Measurements from ENCODE around the gene REEP1. TPM values are rescaled to one million over a fixed set of nuclear protein-coding genes. Genes with fewer than 3 reads are reported as not detected.

The REEP1 gene
- total and polyA plus RNA-seq, 2 donors, result 0.38 to 1.3 TPM

- Histone ChIP-seq H3K27ac (ENCODE audit: low read depth in 1 of 2, low read length in 1 of 2) (no peak overlapping the region), H3K4me3 (ENCODE audit: low read length in 2 of 2) (no peak overlapping the region), H3K27me3 (ENCODE audit: control insufficient read depth in 2 of 2, insufficient read depth in 1 of 2, low read length in 1 of 2) (peaks cover 0 to 11% of the 10 kb centered on the region in 2 donors), H3K36me3 (ENCODE audit: control insufficient read depth in 2 of 2, insufficient read depth in 2 of 2, low read length in 1 of 2) (no peaks in the 10 kb centered on the region), H3K4me1 (ENCODE audit: control insufficient read depth in 2 of 2, insufficient read depth in 2 of 2, low read length in 2 of 2) (no peaks in the 10 kb centered on the region), H3K9me3 (ENCODE audit: control insufficient read depth in 2 of 2, insufficient read depth in 1 of 2, low read length in 1 of 2) (no peaks in the 10 kb centered on the region)
- no peak for DNase-seq (ENCODE audit: low read depth in 6 of 9, low spot score in 9 of 9)
- whole genome bisulfite sequencing, result 85% methylated on average over 3 of the region's 3 CpGs
Measured at GRCh38 chr2:86293612-86294011, 43.8 kb downstream of the REEP1 start.

DNA sequence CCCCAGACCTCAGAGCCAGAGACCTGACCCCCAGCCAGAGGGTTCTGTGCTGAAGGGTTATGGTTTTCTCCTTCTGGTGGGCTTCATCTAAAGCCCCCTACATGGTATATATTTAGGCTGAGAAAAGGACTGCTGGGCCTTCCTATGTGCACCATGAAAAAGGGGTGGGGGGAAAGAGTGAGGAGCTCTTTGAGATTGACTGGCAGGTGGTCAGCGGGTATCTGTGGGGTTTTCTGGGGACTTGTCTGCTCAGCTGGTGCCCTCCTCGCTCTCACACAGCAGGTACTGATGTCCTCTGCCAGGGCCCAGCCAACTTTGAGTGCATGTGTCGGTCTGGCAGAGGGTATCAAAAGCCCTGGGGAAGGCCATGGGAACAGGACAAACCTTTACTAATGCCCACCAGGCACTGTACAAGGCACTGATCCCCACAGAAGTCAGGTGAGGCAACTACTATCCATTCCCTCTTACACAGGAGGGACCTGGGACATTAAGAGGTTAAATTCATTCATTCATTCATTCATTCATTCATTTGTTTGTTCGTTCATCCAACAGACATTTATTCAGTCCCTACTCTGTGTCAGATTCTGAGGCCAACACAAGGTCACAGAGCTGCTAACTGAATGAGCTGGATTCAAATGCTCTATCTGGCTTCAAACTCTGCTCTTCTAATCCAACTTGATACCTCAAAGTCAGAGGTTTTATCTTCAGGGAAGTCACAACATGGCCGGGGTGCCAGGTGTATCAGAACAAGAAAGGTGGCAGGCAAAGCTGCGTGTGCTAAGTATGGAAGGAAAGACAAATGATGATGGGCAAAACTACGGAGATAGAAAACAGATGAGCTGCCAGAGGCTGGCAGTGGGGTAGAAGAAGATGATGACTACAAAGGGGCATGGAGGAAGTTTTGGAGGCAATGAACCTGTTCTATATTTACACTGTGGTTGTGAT lies 44.6 kb downstream of the REEP1 start:
- Histone ChIP-seq H3K4me1 (ENCODE audit: control insufficient read depth in 2 of 2, insufficient read depth in 2 of 2, low read length in 2 of 2) (no peaks in the 10 kb centered on the region), H3K9me3 (ENCODE audit: control insufficient read depth in 2 of 2, insufficient read depth in 1 of 2, low read length in 1 of 2) (no peaks in the 10 kb centered on the region), H3K27me3 (ENCODE audit: control insufficient read depth in 2 of 2, insufficient read depth in 1 of 2, low read length in 1 of 2) (peaks cover 0 to 8% of the 10 kb centered on the region in 2 donors), H3K36me3 (ENCODE audit: control insufficient read depth in 2 of 2, insufficient read depth in 2 of 2, low read length in 1 of 2) (no peaks in the 10 kb centered on the region), H3K27ac (ENCODE audit: low read depth in 1 of 2, low read length in 1 of 2) (no peak overlapping the region), H3K4me3 (ENCODE audit: low read length in 2 of 2) (no peak overlapping the region)
- no peak for DNase-seq (ENCODE audit: low read depth in 6 of 9, low spot score in 9 of 9)
- 93% methylated on average over 7 of the region's 7 CpGs for WGBS

- Histone ChIP-seq H3K27ac (ENCODE audit: low read depth in 1 of 2, low read length in 1 of 2) (no peak overlapping the region), H3K9me3 (ENCODE audit: control insufficient read depth in 2 of 2, insufficient read depth in 1 of 2, low read length in 1 of 2) (no peaks in the 10 kb centered on the region), H3K27me3 (ENCODE audit: control insufficient read depth in 2 of 2, insufficient read depth in 1 of 2, low read length in 1 of 2) (peaks cover 0 to 11% of the 10 kb centered on the region in 2 donors), H3K36me3 (ENCODE audit: control insufficient read depth in 2 of 2, insufficient read depth in 2 of 2, low read length in 1 of 2) (no peaks in the 10 kb centered on the region), H3K4me3 (ENCODE audit: low read length in 2 of 2) (no peak overlapping the region), H3K4me1 (ENCODE audit: control insufficient read depth in 2 of 2, insufficient read depth in 2 of 2, low read length in 2 of 2) (no peaks in the 10 kb centered on the region)
- DNase-seq (ENCODE audit: low read depth in 6 of 9, low spot score in 9 of 9), result no peak
- WGBS, result 91% methylated on average over 4 of the region's 4 CpGs
Measured at GRCh38 chr2:86291328-86291662, 46.1 kb downstream of the REEP1 start.

DNA sequence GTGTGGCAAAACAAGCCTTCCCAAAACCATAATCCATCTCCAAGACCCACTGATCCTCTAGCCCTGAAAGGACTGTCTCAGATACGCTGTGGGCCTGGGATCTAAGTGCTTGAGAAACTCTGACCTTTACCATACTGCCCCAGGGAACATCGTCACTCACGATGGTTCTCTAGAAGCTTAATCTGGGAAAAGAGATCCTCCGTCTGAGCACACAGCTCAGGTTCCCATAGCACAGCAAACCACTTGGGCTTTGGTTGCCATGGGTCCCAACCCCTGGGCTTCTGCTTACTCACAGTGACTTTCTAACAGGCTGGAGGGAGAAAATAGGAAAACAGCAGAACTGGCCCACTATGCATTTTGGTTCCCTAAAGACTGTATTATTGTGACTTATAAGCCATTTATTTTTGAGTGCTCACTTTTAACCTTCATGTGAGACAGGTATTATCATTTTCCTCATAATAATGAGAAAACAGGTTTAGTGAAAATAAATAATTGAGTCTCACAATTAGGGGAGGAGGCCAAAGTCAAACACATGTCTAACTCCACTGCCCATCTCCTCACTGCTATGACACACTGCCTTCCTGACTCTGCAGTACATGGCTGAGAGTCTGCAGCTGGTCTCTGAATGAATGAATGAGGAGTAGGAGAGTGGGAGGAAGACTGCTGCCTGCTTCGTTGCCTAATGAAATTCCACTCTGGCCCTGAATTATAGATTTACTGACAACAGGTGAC lies 46.7 kb downstream of the REEP1 start:
- WGBS, result 93% methylated on average over 5 of the region's 5 CpGs

GRCh38 chr2:86286516-86286915 lies 50.9 kb downstream of the REEP1 start:
- DNase-seq (ENCODE audit: low read depth in 6 of 9, low spot score in 9 of 9), result no peak
- WGBS, result 77% methylated on average over 3 of the region's 3 CpGs
- no peaks in the 10 kb centered on the region for H3K4me1 ChIP-seq (ENCODE audit: control insufficient read depth in 2 of 2, insufficient read depth in 2 of 2, low read length in 2 of 2)

More for the DNA sequence above, 46.7 kb downstream of the REEP1 start:
- Histone ChIP-seq H3K9me3 (ENCODE audit: control insufficient read depth in 2 of 2, insufficient read depth in 1 of 2, low read length in 1 of 2) (no peaks in the 10 kb centered on the region), H3K36me3 (ENCODE audit: control insufficient read depth in 2 of 2, insufficient read depth in 2 of 2, low read length in 1 of 2) (no peaks in the 10 kb centered on the region), H3K27ac (ENCODE audit: low read depth in 1 of 2, low read length in 1 of 2) (no peak overlapping the region), H3K4me1 (ENCODE audit: control insufficient read depth in 2 of 2, insufficient read depth in 2 of 2, low read length in 2 of 2) (no peaks in the 10 kb centered on the region), H3K27me3 (ENCODE audit: control insufficient read depth in 2 of 2, insufficient read depth in 1 of 2, low read length in 1 of 2) (peaks cover 0 to 15% of the 10 kb centered on the region in 2 donors), H3K4me3 (ENCODE audit: low read length in 2 of 2) (no peak overlapping the region)
- no peak for DNase-seq (ENCODE audit: low read depth in 6 of 9, low spot score in 9 of 9)

GRCh38 chr2:86285981-86286380 lies 51.4 kb downstream of the REEP1 start:
- WGBS, result 94% methylated on average over 7 of the region's 7 CpGs
- Histone ChIP-seq H3K36me3 (ENCODE audit: control insufficient read depth in 2 of 2, insufficient read depth in 2 of 2, low read length in 1 of 2) (no peaks in the 10 kb centered on the region), H3K4me1 (ENCODE audit: control insufficient read depth in 2 of 2, insufficient read depth in 2 of 2, low read length in 2 of 2) (no peaks in the 10 kb centered on the region), H3K27ac (ENCODE audit: low read depth in 1 of 2, low read length in 1 of 2) (no peak overlapping the region), H3K9me3 (ENCODE audit: control insufficient read depth in 2 of 2, insufficient read depth in 1 of 2, low read length in 1 of 2) (no peaks in the 10 kb centered on the region), H3K27me3 (ENCODE audit: control insufficient read depth in 2 of 2, insufficient read depth in 1 of 2, low read length in 1 of 2) (peaks cover 0 to 21% of the 10 kb centered on the region in 2 donors), H3K4me3 (ENCODE audit: low read length in 2 of 2) (no peak overlapping the region)
- no peak for DNase-seq (ENCODE audit: low read depth in 6 of 9, low spot score in 9 of 9)

More at GRCh38 chr2:86286516-86286915, 50.9 kb downstream of the REEP1 start:
- no peak overlapping the region for H3K4me3 ChIP-seq (ENCODE audit: low read length in 2 of 2)
- H3K27me3 ChIP-seq (ENCODE audit: control insufficient read depth in 2 of 2, insufficient read depth in 1 of 2, low read length in 1 of 2), result peaks cover 0 to 21% of the 10 kb centered on the region in 2 donors
- H3K27ac ChIP-seq (ENCODE audit: low read depth in 1 of 2, low read length in 1 of 2), result no peak overlapping the region
- H3K9me3 ChIP-seq (ENCODE audit: control insufficient read depth in 2 of 2, insufficient read depth in 1 of 2, low read length in 1 of 2), result no peaks in the 10 kb centered on the region
- no peaks in the 10 kb centered on the region for H3K36me3 ChIP-seq (ENCODE audit: control insufficient read depth in 2 of 2, insufficient read depth in 2 of 2, low read length in 1 of 2)

DNA sequence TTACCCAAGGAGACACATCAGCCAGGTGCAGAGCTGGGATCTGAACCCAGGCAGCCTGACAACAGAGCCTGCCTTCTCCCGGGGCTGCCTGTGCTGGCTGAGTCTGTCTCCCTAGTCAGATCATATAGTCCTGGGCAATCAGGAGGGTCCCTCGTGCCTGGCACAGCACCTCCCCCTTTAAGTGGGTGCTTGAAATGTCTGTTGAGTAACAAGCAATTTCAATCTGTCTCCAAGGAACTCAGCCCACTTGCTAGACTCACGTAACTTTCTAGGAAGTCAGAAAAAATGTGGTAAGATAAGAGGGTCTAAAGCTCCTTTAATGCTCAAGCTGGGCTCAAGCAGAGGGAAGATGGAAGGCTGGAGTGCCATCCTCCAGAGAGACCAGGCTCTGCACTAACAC lies 51.9 kb downstream of the REEP1 start:
- 85% methylated on average over 3 of the region's 3 CpGs for WGBS
- no peak overlapping the region for H3K4me3 ChIP-seq (ENCODE audit: low read length in 2 of 2)
- no peaks in the 10 kb centered on the region for H3K9me3 ChIP-seq (ENCODE audit: control insufficient read depth in 2 of 2, insufficient read depth in 1 of 2, low read length in 1 of 2)
- no peaks in the 10 kb centered on the region for H3K4me1 ChIP-seq (ENCODE audit: control insufficient read depth in 2 of 2, insufficient read depth in 2 of 2, low read length in 2 of 2)
- no peak for DNase-seq (ENCODE audit: low read depth in 6 of 9, low spot score in 9 of 9)
- H3K27me3 ChIP-seq (ENCODE audit: control insufficient read depth in 2 of 2, insufficient read depth in 1 of 2, low read length in 1 of 2), result peaks cover 0 to 21% of the 10 kb centered on the region in 2 donors
- H3K27ac ChIP-seq (ENCODE audit: low read depth in 1 of 2, low read length in 1 of 2), result no peak overlapping the region
- H3K36me3 ChIP-seq (ENCODE audit: control insufficient read depth in 2 of 2, insufficient read depth in 2 of 2, low read length in 1 of 2), result no peaks in the 10 kb centered on the region

DNA sequence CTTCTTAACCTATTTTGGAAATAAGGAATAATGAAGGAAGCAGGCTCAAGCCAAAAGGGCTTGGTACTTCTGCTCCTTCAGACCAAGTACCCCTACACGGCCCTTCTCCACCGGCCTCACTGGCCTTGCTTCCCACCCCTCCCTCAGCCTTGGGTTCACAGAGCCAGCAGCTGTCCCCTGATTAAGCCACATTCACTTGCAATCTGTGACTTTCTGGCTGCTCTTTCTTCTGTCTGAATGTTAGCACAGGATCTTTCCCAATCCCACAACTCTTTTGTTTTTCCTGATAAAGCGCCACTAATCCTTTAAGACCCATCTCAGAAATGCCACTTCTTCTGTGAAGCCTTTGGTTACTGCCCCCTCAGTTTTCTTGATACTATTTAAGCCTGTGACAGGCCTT lies 52.4 kb downstream of the REEP1 start:
- Histone ChIP-seq H3K27me3 (ENCODE audit: control insufficient read depth in 2 of 2, insufficient read depth in 1 of 2, low read length in 1 of 2) (peaks cover 0 to 21% of the 10 kb centered on the region in 2 donors), H3K27ac (ENCODE audit: low read depth in 1 of 2, low read length in 1 of 2) (no peak overlapping the region), H3K9me3 (ENCODE audit: control insufficient read depth in 2 of 2, insufficient read depth in 1 of 2, low read length in 1 of 2) (no peaks in the 10 kb centered on the region), H3K4me1 (ENCODE audit: control insufficient read depth in 2 of 2, insufficient read depth in 2 of 2, low read length in 2 of 2) (no peaks in the 10 kb centered on the region), H3K4me3 (ENCODE audit: low read length in 2 of 2) (no peak overlapping the region), H3K36me3 (ENCODE audit: control insufficient read depth in 2 of 2, insufficient read depth in 2 of 2, low read length in 1 of 2) (no peaks in the 10 kb centered on the region)
- WGBS, result 95% methylated on average over 3 of the region's 3 CpGs
- DNase-seq (ENCODE audit: low read depth in 6 of 9, low spot score in 9 of 9), result no peak

DNA sequence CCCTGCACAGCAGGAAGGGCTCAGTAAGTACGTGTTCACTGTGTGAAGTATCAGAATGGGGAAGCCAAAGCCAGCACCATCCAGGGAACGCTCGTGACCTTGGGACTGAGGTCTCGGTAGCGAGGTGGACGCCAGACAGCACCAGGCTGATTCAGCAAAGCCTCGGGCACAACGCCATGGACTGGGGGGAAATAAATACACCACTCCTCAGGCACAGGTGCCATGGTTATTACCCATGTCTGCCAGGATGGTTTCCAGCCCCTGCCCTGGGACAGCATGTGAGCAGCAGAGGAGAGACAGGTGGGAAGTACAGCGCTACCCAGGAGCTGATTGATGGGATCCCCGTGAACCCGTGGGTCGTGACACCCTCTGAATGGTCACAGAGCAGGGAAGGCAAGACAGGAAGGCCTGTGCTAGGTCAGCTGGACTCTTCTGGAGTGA lies 53.0 kb downstream of the REEP1 start:
- H3K27ac ChIP-seq (ENCODE audit: low read depth in 1 of 2, low read length in 1 of 2), result no peak overlapping the region
- H3K4me3 ChIP-seq (ENCODE audit: low read length in 2 of 2), result no peak overlapping the region
- peaks cover 0 to 21% of the 10 kb centered on the region in 2 donors for H3K27me3 ChIP-seq (ENCODE audit: control insufficient read depth in 2 of 2, insufficient read depth in 1 of 2, low read length in 1 of 2)
- whole genome bisulfite sequencing, result 90% methylated on average over 12 of the region's 12 CpGs
- no peaks in the 10 kb centered on the region for H3K36me3 ChIP-seq (ENCODE audit: control insufficient read depth in 2 of 2, insufficient read depth in 2 of 2, low read length in 1 of 2)
- H3K4me1 ChIP-seq (ENCODE audit: control insufficient read depth in 2 of 2, insufficient read depth in 2 of 2, low read length in 2 of 2), result no peaks in the 10 kb centered on the region
- no peaks in the 10 kb centered on the region for H3K9me3 ChIP-seq (ENCODE audit: control insufficient read depth in 2 of 2, insufficient read depth in 1 of 2, low read length in 1 of 2)
- DNase-seq (ENCODE audit: low read depth in 6 of 9, low spot score in 9 of 9), result no peak
